ENCODE data around the gene SMCO3. TPM values are rescaled to one million over a fixed set of nuclear protein-coding genes. Genes with fewer than 3 reads are reported as not detected.

SMCO3 gene
- total RNA-seq: under 1 TPM in 1 of 4 donors, not detected in 3; 0.75 TPM

GRCh38 chr12:14814014-14814413 is at the start of gene SMCO3:
Gene SMCO3 (minus strand): TSS chr12:14814182. CDS start chr12:14806680, 7,502 bp downstream.
- no peak for TF ChIP-seq CTCF (IDR thresholded peaks at IDR 0.05; ENCODE audit: low read depth)

DNA sequence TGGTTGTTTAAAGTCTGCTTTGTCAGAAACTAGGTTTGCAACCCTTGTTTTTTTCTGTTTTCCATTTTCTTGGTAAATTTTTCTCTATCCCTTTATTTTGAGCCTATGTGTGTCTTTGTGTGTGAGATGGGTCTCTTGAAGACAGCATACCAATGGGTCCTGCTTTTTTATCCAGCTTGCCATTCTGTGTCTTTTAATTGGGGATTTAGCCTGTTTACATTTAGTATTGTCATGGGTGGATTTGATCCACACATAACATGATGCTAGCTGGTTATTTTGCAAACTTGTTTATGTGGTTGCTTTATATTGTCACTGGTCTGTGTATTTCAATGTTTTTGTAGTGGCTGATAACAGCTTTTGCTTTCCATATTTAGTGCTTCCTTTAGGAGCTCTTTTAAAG is 46.5 kb upstream of the SMCO3 start:
- no peak for TF ChIP-seq CTCF (IDR thresholded peaks at IDR 0.05; ENCODE audit: low read depth)

GRCh38 chr12:14858513-14858912 is 44.5 kb upstream of the SMCO3 start:
- no peak for TF ChIP-seq CTCF (IDR thresholded peaks at IDR 0.05; ENCODE audit: low read depth)

DNA sequence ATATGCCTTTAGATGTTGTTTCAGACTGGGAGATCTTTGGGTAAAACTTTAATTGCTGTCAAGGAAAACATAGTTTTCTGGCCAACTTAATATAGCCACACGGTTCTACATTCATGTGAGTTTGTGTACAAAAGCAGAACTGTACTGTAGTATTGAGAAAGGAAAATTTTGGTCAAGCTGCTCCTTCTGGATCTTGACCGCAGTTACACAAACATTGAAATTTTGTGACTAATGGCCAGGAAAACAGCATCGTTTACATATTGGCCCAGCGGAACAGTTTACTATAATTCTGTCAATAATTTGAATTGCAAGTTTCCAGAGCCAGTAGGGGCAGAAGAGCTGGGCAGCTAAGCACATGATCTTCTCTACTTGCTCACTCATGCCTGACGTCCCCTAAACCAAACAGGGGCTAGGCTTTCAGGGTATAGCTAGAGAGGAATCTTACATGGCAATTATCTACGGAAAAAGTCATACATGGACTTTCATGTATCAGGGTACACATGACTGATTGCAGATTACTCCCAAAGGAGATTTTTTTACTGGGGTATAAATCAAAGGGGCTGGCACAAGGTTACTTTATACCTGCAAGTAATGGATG is 40.7 kb upstream of the SMCO3 start:
- TF ChIP-seq CTCF (IDR thresholded peaks at IDR 0.05; ENCODE audit: low read depth): no peak

DNA sequence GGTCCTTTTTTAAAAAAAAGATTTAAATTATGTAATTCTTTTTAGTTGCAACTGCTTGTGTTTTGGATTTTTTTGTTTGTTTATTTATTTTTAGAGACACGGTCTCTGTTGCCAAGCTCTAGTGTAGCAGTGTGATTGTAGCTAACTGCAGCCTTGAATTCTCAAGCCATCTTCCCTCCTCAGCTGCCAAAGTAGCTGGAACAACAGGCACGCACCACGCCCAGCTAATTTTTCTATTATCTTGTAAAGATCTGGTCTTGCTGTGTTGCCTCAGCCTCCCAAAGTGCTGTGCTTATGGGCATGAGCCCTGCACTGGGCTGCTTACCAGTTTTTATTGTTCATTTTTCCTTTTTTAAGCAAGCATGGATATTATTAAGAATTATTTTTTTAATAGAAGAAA is 40.0 kb upstream of the SMCO3 start:
- no peak for TF ChIP-seq CTCF (IDR thresholded peaks at IDR 0.05; ENCODE audit: low read depth)

DNA sequence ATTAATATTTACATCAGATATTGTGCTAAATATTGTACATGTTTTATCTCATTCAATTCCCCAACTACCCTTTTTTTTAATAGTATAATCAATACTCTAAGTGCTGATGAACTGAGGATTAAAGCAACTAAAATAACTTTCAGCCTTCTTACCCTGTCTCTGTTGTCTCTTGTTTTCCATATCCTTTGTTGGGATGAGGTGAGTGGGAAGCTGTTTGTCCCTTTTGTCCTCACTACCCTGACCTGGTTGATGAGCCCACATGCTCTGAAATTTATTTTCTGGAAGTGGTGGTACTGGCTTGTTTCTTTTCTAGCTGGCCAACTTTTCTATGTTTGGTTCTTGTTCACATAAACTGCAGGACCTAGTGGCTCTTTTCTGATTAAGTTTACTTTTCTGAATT is 38.9 kb upstream of the SMCO3 start:
- TF ChIP-seq CTCF (IDR thresholded peaks at IDR 0.05; ENCODE audit: low read depth): no peak

- TF ChIP-seq CTCF (IDR thresholded peaks at IDR 0.05; ENCODE audit: low read depth): no peak
Observed at GRCh38 chr12:14850929-14851663, 37.1 kb upstream of the SMCO3 start.
